Measurements from ENCODE around the gene S100A1.
"Not testable (repeated sequence)": the region's sequence is repeated elsewhere in the genome, so short reads cannot be mapped to it uniquely, and the experiment has no call there.

Gene S100A1

GRCh38 chr1:153631047-153632022 is 3.1 kb downstream of the S100A1 start:
- DNase-seq (ENCODE audit: low spot score): no peak

GRCh38 chr1:153633161-153633753 is 5.0 kb downstream of the S100A1 start:
- no peak for DNase-seq (ENCODE audit: low spot score)

DNA sequence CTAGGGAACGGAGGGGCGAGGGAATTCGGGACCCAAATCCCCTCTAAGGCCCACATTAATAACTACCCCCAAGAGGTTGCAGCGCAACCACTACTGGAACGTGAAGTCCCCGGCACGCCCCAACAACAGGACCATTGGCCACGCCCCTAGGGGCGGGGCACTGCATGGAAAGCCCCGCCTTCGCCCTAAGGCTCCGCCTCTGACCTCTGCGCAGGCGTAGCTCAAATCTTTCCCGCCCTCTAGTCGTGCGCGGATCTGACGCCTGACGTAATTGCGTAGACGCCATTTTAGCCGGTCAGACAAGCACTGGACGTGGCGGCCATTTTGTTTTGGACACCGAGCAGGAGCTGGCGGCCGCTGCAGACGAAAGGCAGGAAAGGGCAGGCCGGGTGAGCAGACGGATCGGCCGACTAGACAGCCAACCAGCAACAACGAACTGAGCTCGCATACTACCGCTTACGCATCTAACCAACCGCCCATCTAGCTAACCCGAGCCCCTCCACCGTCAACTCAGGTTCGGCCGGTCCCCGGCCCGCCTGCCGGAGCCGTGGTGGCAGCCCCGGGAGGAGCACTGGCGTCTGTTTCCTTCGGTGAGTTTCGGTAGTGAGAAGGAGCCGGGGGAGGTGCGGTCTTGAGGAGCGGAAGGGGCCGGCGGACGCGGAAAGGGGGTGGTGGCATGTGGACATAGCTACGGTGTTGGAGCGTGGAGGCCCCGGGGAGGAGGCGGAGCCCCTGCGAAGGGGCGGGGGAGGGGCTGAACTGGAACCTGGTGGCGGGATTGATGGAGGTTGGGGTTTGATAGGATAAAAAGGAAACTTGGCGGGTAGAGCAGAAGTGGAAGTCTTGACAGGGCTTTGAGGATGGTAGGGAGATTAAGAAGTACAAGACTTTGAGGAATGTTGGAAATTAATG is 5.8 kb downstream of the S100A1 start, which contains the start of gene CHTOP:
Gene CHTOP, plus strand, starts transcription at position 313 of the 912 bp plus-strand sequence. CDS start 2,523 bp downstream, outside the sequence.
- DNase-seq (ENCODE audit: low spot score): peak; percentile 99

DNA sequence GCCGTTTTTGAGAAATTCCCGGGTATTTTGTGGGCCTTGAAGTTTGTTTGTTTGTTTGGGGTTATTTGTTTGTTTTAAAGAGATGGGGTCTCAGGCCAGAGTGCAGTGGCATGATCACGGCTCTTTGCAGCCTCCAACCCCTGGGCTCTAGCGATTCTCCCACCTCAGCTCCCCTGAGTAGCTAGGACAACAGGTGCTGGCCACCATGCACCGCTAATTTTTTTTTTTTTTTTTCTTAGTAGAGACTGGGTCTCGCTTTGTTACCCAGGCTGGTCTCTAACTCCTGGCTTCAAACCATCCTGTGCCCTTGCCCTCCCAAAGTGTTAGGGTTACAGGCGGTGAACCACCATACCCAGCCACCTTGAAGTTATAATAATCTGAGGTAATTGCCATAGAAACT is 7.6 kb downstream of the S100A1 start:
- DNase-seq (ENCODE audit: low spot score): no peak

DNA sequence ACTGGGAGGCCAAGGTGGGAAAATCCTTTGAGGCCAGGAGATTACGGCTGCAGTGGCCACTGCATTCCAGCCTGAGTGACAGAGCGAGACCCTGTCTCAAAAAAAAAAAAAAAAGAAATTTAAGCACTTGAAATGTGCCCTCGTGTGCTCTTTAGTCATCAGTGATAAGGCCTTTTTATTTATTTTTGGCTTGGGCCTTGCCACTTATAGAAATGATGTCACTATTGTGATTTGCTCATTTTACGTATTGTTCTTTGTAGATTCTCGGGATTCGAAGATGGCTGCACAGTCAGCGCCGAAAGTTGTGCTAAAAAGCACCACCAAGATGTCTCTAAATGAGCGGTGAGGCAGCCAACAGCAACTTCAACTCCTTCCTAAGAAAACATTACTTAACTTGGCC is 8.1 kb downstream of the S100A1 start:
- no peak for DNase-seq (ENCODE audit: low spot score)

GRCh38 chr1:153638261-153638660 is 10.0 kb downstream of the S100A1 start:
- DNase-seq (ENCODE audit: low spot score): no peak

GRCh38 chr1:153639280-153639679 is 11.0 kb downstream of the S100A1 start:
- no peak for DNase-seq (ENCODE audit: low spot score)

DNA sequence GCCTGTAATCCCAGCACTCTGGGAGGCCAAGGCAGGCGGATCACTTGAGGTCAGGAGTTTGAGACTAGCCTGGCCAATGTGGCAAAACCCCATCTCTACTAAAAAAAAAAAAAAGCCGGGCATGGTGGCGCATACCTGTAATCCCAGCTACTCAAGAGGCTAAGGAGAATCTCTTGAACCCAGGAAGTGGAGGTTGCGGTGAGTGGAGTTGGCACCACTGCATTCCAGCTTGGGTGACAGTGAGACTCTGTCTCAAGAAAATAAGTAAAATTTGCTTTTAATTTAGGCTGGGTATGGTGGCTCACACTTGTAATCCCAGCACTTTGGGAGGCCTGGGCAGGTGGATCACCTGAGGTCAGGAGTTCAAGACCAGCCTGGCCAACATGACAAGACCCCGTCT is 12.0 kb downstream of the S100A1 start:
- not testable (repeated sequence) for DNase-seq (ENCODE audit: low spot score)

- no peak for DNase-seq (ENCODE audit: low spot score)
These were observed 12.6 kb downstream of the S100A1 start for GRCh38 chr1:153640861-153641260.

GRCh38 chr1:153642161-153642560 is 13.9 kb downstream of the S100A1 start:
- no peak for DNase-seq (ENCODE audit: low spot score)

GRCh38 chr1:153643100-153643499 is 14.9 kb downstream of the S100A1 start:
- no peak for DNase-seq (ENCODE audit: low spot score)

DNA sequence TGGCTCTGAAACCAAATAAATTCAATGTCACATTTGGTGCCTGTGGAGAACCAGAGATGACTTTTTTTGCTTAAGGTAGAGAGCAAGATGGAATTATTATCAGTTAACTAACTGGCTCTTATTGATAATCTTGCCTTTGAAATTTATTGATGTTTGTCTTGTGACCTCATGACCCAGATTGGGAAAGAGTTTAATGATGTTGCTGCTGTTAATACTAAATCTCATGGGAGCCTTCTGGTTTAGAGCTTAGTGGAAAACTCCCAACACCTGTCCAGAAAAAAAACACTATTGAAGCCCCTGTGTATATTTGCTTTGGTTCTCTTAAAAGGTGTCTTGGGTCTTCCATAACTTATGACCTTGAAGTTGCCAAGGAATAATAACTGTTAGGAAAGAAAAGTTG is 15.6 kb downstream of the S100A1 start:
- no peak for DNase-seq (ENCODE audit: low spot score)

DNA sequence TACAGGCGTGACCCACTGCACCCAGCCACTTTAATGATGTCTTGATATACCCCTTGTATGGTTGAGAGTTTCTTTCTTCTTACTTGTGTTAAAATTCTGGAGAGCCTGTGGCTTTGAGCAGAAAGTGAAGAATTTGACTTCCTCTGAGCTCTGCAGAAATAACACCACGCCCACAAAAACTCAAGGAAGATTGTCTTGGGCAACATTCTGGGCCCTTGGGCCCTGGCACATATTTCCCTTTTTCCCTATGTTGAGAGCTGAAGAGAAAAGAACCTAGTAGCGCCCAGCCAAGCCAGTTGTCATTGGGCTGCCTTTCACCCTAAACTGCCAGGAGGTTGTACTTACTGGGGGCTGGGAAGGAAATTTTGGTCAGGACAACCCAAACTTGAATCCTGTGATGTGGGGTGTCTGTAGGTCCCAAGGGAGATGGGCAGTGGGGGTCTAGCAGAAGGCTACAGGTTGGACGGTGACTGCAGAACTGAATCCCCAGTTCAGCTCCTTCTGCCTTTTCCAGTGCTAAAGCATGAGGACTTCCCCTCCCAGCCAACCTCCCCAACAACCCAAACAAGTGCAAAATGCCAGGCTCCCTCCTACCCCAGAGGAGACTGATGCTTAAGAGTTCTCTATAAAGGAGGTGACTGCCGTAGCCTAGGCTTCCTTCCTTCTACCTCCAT is 18.6 kb downstream of the S100A1 start:
- DNase-seq (ENCODE audit: low spot score): no peak

- DNase-seq (ENCODE audit: low spot score): no peak
These were observed 19.1 kb downstream of the S100A1 start for GRCh38 chr1:153647346-153647714.

DNA sequence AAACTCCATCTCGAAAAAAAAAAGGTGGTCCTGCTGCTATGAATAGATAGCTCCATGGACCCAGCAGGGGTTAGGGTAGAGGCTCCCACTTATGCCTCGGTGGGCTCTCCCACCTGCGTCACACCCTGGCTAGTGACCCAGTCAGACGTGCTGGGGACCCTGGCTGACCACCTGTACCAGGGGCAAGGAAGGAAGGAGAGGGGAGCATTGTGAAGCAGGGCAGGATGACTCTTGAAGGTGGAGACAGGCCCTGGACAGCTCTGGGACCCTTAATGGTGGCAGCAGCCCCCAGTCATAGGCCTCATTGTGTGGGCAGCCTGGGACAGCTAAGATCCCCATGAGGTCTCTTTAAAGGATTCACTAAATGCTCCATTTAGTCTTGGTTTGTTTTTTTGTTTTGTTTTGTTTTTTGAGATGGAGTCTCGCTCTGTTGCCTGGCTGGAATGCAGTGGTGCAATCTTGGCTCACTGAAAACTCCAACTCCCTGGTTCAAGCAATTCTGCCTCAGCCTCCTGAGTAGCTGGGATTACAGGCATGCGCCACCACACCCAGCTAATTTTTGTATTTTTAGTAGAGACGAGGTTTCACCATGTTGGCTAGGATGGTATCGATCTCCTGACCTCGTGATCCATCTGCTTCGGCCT is 19.9 kb downstream of the S100A1 start:
- DNase-seq (ENCODE audit: low spot score): no peak

- no peak for DNase-seq (ENCODE audit: low spot score)
These were observed 21.1 kb downstream of the S100A1 start for GRCh38 chr1:153649137-153649862.

- DNase-seq (ENCODE audit: low spot score): peak; percentile 64
These were observed 21.6 kb downstream of the S100A1 start for GRCh38 chr1:153649863-153650235.

DNA sequence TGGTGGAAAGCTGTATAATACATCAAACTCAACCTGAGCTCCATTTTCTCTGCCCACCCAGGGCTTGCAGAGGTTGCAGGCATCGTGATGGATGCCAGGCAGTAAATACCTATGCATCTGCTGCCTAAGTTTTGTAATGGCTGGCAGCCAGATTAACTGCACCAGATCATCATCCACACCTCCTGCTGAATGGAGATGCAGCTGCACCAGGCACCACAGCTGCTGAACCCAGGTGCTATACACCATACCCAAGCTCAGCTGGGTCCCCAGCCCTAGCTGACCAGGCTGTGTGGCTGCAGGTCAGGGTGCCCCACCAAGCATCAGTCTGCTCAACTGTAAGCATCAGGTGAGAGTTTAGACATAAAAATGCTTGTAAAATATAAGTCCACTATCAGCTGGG is 23.5 kb downstream of the S100A1 start:
- no peak for DNase-seq (ENCODE audit: low spot score)

GRCh38 chr1:153652805-153653500 is 24.7 kb downstream of the S100A1 start:
- DNase-seq (ENCODE audit: low spot score): no peak

DNA sequence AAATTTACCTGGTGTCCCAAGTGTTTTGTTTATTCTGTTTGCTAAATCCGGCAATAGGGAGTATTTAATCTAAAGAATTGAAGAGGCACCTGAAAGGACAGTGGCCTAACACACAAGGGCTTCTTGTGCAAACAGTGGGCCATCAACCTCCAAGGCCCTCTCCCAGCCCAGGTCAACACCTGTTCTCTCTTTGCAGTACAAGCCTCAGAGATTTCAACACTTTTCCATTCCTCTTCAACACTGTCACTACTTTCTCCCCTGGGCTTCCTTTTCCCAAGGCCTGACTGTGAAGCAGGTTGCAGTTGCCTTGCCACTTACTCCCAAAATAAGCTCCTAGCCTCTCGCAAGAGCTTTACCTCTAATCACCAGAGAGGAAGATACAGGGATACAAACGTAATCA is 27.1 kb downstream of the S100A1 start:
- DNase-seq (ENCODE audit: low spot score): no peak
